Measurements from ENCODE around the gene NCOA7.

DNA sequence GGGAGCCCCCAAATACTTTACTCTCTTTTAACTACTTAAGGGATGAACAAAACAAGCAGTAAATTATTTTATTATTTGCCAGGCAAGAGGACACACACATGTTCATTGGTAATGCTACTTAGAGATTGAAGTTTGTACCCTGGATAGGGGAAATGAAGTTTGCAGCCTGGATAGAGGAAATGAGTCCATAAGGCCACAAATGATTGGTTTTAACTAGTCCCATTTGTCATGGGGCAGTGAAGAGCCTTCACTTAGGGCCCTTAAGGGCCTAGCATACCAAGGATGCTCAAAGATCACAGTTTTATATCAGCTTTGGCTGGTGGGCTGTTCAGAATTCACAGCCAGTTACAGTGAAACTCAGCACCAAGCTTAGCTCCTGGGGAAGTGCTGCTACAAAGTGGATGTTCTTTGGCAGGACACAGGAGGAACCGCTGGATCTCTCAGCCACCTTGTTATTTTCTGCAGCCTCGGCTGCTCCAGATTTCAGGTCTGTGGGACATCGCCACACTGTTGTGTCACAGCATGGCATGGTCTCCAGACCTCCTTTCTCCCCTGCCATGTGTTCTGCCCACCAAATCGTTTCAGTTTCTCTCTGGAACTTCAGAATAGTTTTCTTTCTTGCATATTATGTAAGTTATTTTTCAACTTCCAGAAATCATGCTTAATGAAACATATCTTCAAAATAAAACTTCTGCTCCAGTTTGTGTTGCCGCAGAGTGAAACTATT is 41.8 kb downstream of the NCOA7 start:
- TF ChIP-seq, protein P1, sequence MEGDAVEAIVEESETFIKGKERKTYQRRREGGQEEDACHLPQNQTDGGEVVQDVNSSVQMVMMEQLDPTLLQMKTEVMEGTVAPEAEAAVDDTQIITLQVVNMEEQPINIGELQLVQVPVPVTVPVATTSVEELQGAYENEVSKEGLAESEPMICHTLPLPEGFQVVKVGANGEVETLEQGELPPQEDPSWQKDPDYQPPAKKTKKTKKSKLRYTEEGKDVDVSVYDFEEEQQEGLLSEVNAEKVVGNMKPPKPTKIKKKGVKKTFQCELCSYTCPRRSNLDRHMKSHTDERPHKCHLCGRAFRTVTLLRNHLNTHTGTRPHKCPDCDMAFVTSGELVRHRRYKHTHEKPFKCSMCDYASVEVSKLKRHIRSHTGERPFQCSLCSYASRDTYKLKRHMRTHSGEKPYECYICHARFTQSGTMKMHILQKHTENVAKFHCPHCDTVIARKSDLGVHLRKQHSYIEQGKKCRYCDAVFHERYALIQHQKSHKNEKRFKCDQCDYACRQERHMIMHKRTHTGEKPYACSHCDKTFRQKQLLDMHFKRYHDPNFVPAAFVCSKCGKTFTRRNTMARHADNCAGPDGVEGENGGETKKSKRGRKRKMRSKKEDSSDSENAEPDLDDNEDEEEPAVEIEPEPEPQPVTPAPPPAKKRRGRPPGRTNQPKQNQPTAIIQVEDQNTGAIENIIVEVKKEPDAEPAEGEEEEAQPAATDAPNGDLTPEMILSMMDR (IDR thresholded peaks at IDR 0.05), result no peak
- TF ChIP-seq, protein P2, sequence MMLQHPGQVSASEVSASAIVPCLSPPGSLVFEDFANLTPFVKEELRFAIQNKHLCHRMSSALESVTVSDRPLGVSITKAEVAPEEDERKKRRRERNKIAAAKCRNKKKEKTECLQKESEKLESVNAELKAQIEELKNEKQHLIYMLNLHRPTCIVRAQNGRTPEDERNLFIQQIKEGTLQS (CRISPR knock-in tag; conservative IDR thresholded peaks at IDR 0.05), result no peak
- TF ChIP-seq JUN (CRISPR knock-in tag; IDR thresholded peaks at IDR 0.05) (no peak), CREB1 (CRISPR knock-in tag; IDR thresholded peaks at IDR 0.05) (no peak)
- TF ChIP-seq, protein P3, sequence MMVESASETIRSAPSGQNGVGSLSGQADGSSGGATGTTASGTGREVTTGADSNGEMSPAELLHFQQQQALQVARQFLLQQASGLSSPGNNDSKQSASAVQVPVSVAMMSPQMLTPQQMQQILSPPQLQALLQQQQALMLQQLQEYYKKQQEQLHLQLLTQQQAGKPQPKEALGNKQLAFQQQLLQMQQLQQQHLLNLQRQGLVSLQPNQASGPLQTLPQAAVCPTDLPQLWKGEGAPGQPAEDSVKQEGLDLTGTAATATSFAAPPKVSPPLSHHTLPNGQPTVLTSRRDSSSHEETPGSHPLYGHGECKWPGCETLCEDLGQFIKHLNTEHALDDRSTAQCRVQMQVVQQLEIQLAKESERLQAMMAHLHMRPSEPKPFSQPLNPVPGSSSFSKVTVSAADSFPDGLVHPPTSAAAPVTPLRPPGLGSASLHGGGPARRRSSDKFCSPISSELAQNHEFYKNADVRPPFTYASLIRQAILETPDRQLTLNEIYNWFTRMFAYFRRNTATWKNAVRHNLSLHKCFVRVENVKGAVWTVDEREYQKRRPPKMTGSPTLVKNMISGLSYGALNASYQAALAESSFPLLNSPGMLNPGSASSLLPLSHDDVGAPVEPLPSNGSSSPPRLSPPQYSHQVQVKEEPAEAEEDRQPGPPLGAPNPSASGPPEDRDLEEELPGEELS (CRISPR knock-in tag; IDR thresholded peaks at IDR 0.05), result no peak
- TF ChIP-seq, protein P4, sequence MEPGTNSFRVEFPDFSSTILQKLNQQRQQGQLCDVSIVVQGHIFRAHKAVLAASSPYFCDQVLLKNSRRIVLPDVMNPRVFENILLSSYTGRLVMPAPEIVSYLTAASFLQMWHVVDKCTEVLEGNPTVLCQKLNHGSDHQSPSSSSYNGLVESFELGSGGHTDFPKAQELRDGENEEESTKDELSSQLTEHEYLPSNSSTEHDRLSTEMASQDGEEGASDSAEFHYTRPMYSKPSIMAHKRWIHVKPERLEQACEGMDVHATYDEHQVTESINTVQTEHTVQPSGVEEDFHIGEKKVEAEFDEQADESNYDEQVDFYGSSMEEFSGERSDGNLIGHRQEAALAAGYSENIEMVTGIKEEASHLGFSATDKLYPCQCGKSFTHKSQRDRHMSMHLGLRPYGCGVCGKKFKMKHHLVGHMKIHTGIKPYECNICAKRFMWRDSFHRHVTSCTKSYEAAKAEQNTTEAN (CRISPR knock-in tag; IDR thresholded peaks at IDR 0.05), result no peak
